WTC11 (cell line): ENCODE data around the gene PCSK2. TPM values are rescaled to one million over a fixed set of nuclear protein-coding genes. Genes with fewer than 3 reads are reported as not detected.

Source experiments
- ATAC-seq: fragments of 200-7000 bp; cut with Tn5 transposase; 2 replicates; pipeline ENCODE4 v1.10.0; 2021; ENCODE audit warnings: mild to moderate bottlenecking, moderate library complexity
- CTCF ChIA-PET: fragments of 300-600 bp; sonication (Branson Sonifier 250); formaldehyde crosslinking; loops from one replicate; lab custom pipeline; 2021; ENCODE audit warnings: antibody characterized with exemption; lab: Charles Lee
- POLR2A ChIA-PET: fragments of 350-600 bp; sonication (Branson Sonifier 250); formaldehyde crosslinking; loops from one replicate; lab custom pipeline; 2021; ENCODE audit warnings: antibody characterized with exemption; lab: Charles Lee
- DNase-seq: peaks from one replicate; pipeline ENCODE4 v3.0.0; 2021; ENCODE audit warnings: low spot score
- H3K27ac Mint-ChIP-seq: 2 replicates; pipeline ENCODE4 v1.8.0; 2021; ENCODE audit warnings: mixed read lengths
- H3K27me3 Mint-ChIP-seq: 2 replicates; pipeline ENCODE4 v1.8.0; 2021; ENCODE audit warnings: low read depth, mild to moderate bottlenecking, moderate library complexity, mixed read lengths
- H3K36me3 Mint-ChIP-seq: 2 replicates; pipeline ENCODE4 v1.8.0; 2021; ENCODE audit warnings: mixed read lengths
- H3K4me1 Mint-ChIP-seq: 2 replicates; pipeline ENCODE4 v1.8.0; 2022; ENCODE audit warnings: mixed read lengths
- H3K4me3 Mint-ChIP-seq: 2 replicates; pipeline ENCODE4 v1.8.0; 2021; ENCODE audit warnings: mild to moderate bottlenecking, moderate library complexity, mixed read lengths
- H3K9me3 Mint-ChIP-seq: 2 replicates; pipeline ENCODE4 v1.8.0; 2021; ENCODE audit warnings: mixed read lengths
- ARID4B ChIP-seq: sonication (generic); formaldehyde crosslinking; IDR thresholded peaks from 2 replicates; pipeline ENCODE4 v1.8.0; 2023; ENCODE audit warnings: missing genetic modification reagents, mild to moderate bottlenecking, borderline replicate concordance
- FOXJ3 ChIP-seq: sonication (generic); formaldehyde crosslinking; IDR thresholded peaks from 2 replicates; pipeline ENCODE4 v1.9.0; 2021; ENCODE audit warnings: missing genetic modification reagents, mild to moderate bottlenecking, borderline replicate concordance
- IRF2 ChIP-seq: sonication (generic); formaldehyde crosslinking; IDR thresholded peaks from 2 replicates; pipeline ENCODE4 v1.8.0; 2022; ENCODE audit warnings: low read depth, missing genetic modification reagents, borderline replicate concordance
- ZNF232 ChIP-seq: sonication (generic); formaldehyde crosslinking; IDR thresholded peaks from 2 replicates; pipeline ENCODE4 v1.8.0; 2022; ENCODE audit warnings: mild to moderate bottlenecking, missing genetic modification reagents
- ZNF281 ChIP-seq: sonication (generic); formaldehyde crosslinking; IDR thresholded peaks from 2 replicates; pipeline ENCODE4 v1.8.0; 2023; ENCODE audit warnings: mild to moderate bottlenecking, missing genetic modification reagents
- ZNF425 ChIP-seq: fragments of 250-450 bp; sonication (Bioruptor Pico); conservative IDR thresholded peaks from 2 replicates; pipeline ENCODE4 v1.9.0; 2021; ENCODE audit warnings: mild to moderate bottlenecking
- ZNF512 ChIP-seq: sonication (generic); formaldehyde crosslinking; IDR thresholded peaks from 2 replicates; pipeline ENCODE4 v1.8.1; 2022; ENCODE audit warnings: missing genetic modification reagents, borderline replicate concordance
- total RNA-seq: library from RNA; stranded (reverse); gene quantifications from 3 replicates; pipeline ENCODE4 v1.2.3, GENCODE V29; 2021
- TF ChIP-seq, protein P1 (sequence below): fragments of 250-450 bp; sonication (Bioruptor Pico); IDR thresholded peaks from 2 replicates; pipeline ENCODE4 v1.9.0; 2021; ENCODE audit warnings: mild to moderate bottlenecking, borderline replicate concordance
- TF ChIP-seq, protein P2 (sequence below): fragments of 250-450 bp; sonication (Bioruptor Pico); IDR thresholded peaks from 2 replicates; pipeline ENCODE4 v1.9.0; 2021; ENCODE audit warnings: mild to moderate bottlenecking
- TF ChIP-seq, protein P3 (sequence below): sonication (generic); formaldehyde crosslinking; IDR thresholded peaks from 2 replicates; pipeline ENCODE4 v1.8.1; 2022; ENCODE audit warnings: low read depth, mild to moderate bottlenecking, moderate library complexity, missing genetic modification reagents, borderline replicate concordance
- TF ChIP-seq, protein P4 (sequence below): sonication (generic); formaldehyde crosslinking; IDR thresholded peaks from 2 replicates; pipeline ENCODE4 v1.8.1; 2023; ENCODE audit warnings: mild to moderate bottlenecking, moderate library complexity, missing genetic modification reagents

The PCSK2 gene
- total RNA-seq, 1 experiment from 2014 or later = 0.74 TPM

- TF ChIP-seq ARID4B (CRISPR knock-in tag) (no peak), FOXJ3 (CRISPR knock-in tag) (no peak), ZNF425 (CRISPR knock-in tag) (no peak)
- TF ChIP-seq, all 79 proteins: peak for 0
Observed at GRCh38 chr20:17403461-17403860, 176.6 kb downstream of the PCSK2 start (continued).

- Mint-ChIP-seq H3K4me1 (no peaks in the 10 kb centered on the region), H3K9me3 (0 out of 2 replicates have a peak, but pooled peaks cover 4% of the 10 kb centered on the region), H3K27me3 (no peaks in the 10 kb centered on the region; the same call in 1 of the 2 replicates), H3K36me3 (no peaks in the 10 kb centered on the region), H3K4me3 (no peak overlapping the region), H3K27ac (no peak overlapping the region)
- CTCF ChIA-PET = no interaction called here
- no peak for DNase-seq
- TF ChIP-seq FOXJ3 (CRISPR knock-in tag) (no peak), IRF2 (CRISPR knock-in tag) (no peak), ZNF232 (CRISPR knock-in tag) (no peak), ZNF512 (CRISPR knock-in tag) (no peak), ZNF281 (no peak)
- TF ChIP-seq, protein P1, sequence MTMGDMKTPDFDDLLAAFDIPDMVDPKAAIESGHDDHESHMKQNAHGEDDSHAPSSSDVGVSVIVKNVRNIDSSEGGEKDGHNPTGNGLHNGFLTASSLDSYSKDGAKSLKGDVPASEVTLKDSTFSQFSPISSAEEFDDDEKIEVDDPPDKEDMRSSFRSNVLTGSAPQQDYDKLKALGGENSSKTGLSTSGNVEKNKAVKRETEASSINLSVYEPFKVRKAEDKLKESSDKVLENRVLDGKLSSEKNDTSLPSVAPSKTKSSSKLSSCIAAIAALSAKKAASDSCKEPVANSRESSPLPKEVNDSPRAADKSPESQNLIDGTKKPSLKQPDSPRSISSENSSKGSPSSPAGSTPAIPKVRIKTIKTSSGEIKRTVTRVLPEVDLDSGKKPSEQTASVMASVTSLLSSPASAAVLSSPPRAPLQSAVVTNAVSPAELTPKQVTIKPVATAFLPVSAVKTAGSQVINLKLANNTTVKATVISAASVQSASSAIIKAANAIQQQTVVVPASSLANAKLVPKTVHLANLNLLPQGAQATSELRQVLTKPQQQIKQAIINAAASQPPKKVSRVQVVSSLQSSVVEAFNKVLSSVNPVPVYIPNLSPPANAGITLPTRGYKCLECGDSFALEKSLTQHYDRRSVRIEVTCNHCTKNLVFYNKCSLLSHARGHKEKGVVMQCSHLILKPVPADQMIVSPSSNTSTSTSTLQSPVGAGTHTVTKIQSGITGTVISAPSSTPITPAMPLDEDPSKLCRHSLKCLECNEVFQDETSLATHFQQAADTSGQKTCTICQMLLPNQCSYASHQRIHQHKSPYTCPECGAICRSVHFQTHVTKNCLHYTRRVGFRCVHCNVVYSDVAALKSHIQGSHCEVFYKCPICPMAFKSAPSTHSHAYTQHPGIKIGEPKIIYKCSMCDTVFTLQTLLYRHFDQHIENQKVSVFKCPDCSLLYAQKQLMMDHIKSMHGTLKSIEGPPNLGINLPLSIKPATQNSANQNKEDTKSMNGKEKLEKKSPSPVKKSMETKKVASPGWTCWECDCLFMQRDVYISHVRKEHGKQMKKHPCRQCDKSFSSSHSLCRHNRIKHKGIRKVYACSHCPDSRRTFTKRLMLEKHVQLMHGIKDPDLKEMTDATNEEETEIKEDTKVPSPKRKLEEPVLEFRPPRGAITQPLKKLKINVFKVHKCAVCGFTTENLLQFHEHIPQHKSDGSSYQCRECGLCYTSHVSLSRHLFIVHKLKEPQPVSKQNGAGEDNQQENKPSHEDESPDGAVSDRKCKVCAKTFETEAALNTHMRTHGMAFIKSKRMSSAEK = no peak
- TF ChIP-seq, protein P2, sequence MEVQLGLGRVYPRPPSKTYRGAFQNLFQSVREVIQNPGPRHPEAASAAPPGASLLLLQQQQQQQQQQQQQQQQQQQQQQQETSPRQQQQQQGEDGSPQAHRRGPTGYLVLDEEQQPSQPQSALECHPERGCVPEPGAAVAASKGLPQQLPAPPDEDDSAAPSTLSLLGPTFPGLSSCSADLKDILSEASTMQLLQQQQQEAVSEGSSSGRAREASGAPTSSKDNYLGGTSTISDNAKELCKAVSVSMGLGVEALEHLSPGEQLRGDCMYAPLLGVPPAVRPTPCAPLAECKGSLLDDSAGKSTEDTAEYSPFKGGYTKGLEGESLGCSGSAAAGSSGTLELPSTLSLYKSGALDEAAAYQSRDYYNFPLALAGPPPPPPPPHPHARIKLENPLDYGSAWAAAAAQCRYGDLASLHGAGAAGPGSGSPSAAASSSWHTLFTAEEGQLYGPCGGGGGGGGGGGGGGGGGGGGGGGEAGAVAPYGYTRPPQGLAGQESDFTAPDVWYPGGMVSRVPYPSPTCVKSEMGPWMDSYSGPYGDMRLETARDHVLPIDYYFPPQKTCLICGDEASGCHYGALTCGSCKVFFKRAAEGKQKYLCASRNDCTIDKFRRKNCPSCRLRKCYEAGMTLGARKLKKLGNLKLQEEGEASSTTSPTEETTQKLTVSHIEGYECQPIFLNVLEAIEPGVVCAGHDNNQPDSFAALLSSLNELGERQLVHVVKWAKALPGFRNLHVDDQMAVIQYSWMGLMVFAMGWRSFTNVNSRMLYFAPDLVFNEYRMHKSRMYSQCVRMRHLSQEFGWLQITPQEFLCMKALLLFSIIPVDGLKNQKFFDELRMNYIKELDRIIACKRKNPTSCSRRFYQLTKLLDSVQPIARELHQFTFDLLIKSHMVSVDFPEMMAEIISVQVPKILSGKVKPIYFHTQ (CRISPR knock-in tag) = no peak
- TF ChIP-seq, protein P3, sequence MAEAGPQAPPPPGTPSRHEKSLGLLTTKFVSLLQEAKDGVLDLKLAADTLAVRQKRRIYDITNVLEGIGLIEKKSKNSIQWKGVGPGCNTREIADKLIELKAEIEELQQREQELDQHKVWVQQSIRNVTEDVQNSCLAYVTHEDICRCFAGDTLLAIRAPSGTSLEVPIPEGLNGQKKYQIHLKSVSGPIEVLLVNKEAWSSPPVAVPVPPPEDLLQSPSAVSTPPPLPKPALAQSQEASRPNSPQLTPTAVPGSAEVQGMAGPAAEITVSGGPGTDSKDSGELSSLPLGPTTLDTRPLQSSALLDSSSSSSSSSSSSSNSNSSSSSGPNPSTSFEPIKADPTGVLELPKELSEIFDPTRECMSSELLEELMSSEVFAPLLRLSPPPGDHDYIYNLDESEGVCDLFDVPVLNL (CRISPR knock-in tag) = no peak
- TF ChIP-seq, protein P4, sequence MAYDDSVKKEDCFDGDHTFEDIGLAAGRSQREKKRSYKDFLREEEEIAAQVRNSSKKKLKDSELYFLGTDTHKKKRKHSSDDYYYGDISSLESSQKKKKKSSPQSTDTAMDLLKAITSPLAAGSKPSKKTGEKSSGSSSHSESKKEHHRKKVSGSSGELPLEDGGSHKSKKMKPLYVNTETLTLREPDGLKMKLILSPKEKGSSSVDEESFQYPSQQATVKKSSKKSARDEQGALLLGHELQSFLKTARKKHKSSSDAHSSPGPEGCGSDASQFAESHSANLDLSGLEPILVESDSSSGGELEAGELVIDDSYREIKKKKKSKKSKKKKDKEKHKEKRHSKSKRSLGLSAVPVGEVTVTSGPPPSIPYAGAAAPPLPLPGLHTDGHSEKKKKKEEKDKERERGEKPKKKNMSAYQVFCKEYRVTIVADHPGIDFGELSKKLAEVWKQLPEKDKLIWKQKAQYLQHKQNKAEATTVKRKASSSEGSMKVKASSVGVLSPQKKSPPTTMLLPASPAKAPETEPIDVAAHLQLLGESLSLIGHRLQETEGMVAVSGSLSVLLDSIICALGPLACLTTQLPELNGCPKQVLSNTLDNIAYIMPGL (CRISPR knock-in tag) = no peak
- no peak for ATAC-seq
- POLR2A ChIA-PET = no interaction called here
Observed at GRCh38 chr20:17406051-17406590, 179.3 kb downstream of the PCSK2 start.
